ENCODE measurements around the gene STAM. TPM values are rescaled to one million over a fixed set of nuclear protein-coding genes. Genes with fewer than 3 reads are reported as not detected.

STAM gene
- polyA plus RNA-seq, 1 donor (not counting 4 experiments of a cell fraction or from before 2014, with no cell fraction given): 34.1 TPM

GRCh38 chr10:17637869-17638268, 6.1 kb upstream of the STAM start:
- no peak for TF ChIP-seq CTCF (optimal IDR thresholded peaks at IDR 0.05 in 1 of 3, IDR thresholded peaks at IDR 0.05 in 1 of 3, conservative IDR thresholded peaks at IDR 0.05 in 1 of 3; ENCODE audit: extremely low read depth in 1 of 3, insufficient read depth in 2 of 3, low read length in 3 of 3)
- no peak for TF ChIP-seq EZH2 (IDR thresholded peaks at IDR 0.05; ENCODE audit: low read length)
- no peak overlapping the region for H3K9ac ChIP-seq (ENCODE audit: control insufficient read depth, extremely low read depth, insufficient read depth, low read length)
- H3K4me1 ChIP-seq (ENCODE audit: control insufficient read depth, extremely low read depth, insufficient read depth, low read length): peaks cover 17% of the 10 kb centered on the region
- peak overlapping the region; percentile 48 for H3K4me2 ChIP-seq (ENCODE audit: control insufficient read depth, extremely low read depth, insufficient read depth, low read depth, low read length)
- H3K4me3 ChIP-seq (ENCODE audit: control insufficient read depth in 2 of 3, extremely low read depth in 1 of 3, insufficient read depth in 2 of 3, low read depth in 1 of 3, low read length in 3 of 3): no peak overlapping the region
- FAIRE-seq (peak; percentile 48), DNase-seq (ENCODE audit: low read depth, low spot score) (no peak)
- H3K27me3 ChIP-seq (ENCODE audit: control insufficient read depth, extremely low read depth, insufficient read depth, low read length): no peaks in the 10 kb centered on the region
- H2AFZ ChIP-seq (ENCODE audit: control insufficient read depth, low read length): peak overlapping the region; percentile 82
- H3K27ac ChIP-seq (ENCODE audit: control insufficient read depth, insufficient read depth, low read length): peak overlapping the region; percentile 5
- H4K20me1 ChIP-seq (ENCODE audit: control insufficient read depth, extremely low read depth, insufficient read depth, low read length): no peaks in the 10 kb centered on the region
- no peaks in the 10 kb centered on the region for H3K36me3 ChIP-seq (ENCODE audit: control insufficient read depth in 2 of 2, extremely low read depth in 1 of 2, insufficient read depth in 2 of 2, low read length in 2 of 2)
- H3K79me2 ChIP-seq (ENCODE audit: control insufficient read depth, insufficient read depth, low read length): peaks cover 16% of the 10 kb centered on the region
- dilution Hi-C loops (cut with MboI; ENCODE audit: extremely low pct_ligation_motif_present, low sequenced_read_pairs): no loop called here
- H3K9me1 ChIP-seq (ENCODE audit: control insufficient read depth, extremely low read depth, insufficient read depth, low read length): no peaks in the 10 kb centered on the region
- no peaks in the 10 kb centered on the region for H3K9me3 ChIP-seq (ENCODE audit: control insufficient read depth, low read depth, low read length)

GRCh38 chr10:17640331-17640816, 3.6 kb upstream of the STAM start:
- no peak for DNase-seq (ENCODE audit: low read depth, low spot score)
- H3K9me3 ChIP-seq (ENCODE audit: control insufficient read depth, low read depth, low read length): no peaks in the 10 kb centered on the region
- TF ChIP-seq CTCF (optimal IDR thresholded peaks at IDR 0.05 in 1 of 3, IDR thresholded peaks at IDR 0.05 in 1 of 3, conservative IDR thresholded peaks at IDR 0.05 in 1 of 3; ENCODE audit: extremely low read depth in 1 of 3, insufficient read depth in 2 of 3, low read length in 3 of 3) (no peak), EZH2 (IDR thresholded peaks at IDR 0.05; ENCODE audit: low read length) (no peak)
- H3K27ac ChIP-seq (ENCODE audit: control insufficient read depth, insufficient read depth, low read length): no peak overlapping the region
- H3K9me1 ChIP-seq (ENCODE audit: control insufficient read depth, extremely low read depth, insufficient read depth, low read length): no peaks in the 10 kb centered on the region
- no peak overlapping the region for H2AFZ ChIP-seq (ENCODE audit: control insufficient read depth, low read length)
- no peak overlapping the region for H3K4me3 ChIP-seq (ENCODE audit: control insufficient read depth in 2 of 3, extremely low read depth in 1 of 3, insufficient read depth in 2 of 3, low read depth in 1 of 3, low read length in 3 of 3)
- dilution Hi-C loops (cut with MboI; ENCODE audit: extremely low pct_ligation_motif_present, low sequenced_read_pairs): no loop called here
- peaks cover 19% of the 10 kb centered on the region for H3K4me1 ChIP-seq (ENCODE audit: control insufficient read depth, extremely low read depth, insufficient read depth, low read length)
- H3K9ac ChIP-seq (ENCODE audit: control insufficient read depth, extremely low read depth, insufficient read depth, low read length): no peak overlapping the region
- no peak for FAIRE-seq
- no peak overlapping the region for H3K4me2 ChIP-seq (ENCODE audit: control insufficient read depth, extremely low read depth, insufficient read depth, low read depth, low read length)
- H3K36me3 ChIP-seq (ENCODE audit: control insufficient read depth in 2 of 2, extremely low read depth in 1 of 2, insufficient read depth in 2 of 2, low read length in 2 of 2): no peaks in the 10 kb centered on the region
- H3K79me2 ChIP-seq (ENCODE audit: control insufficient read depth, insufficient read depth, low read length): peaks cover 30% of the 10 kb centered on the region
- no peaks in the 10 kb centered on the region for H3K27me3 ChIP-seq (ENCODE audit: control insufficient read depth, extremely low read depth, insufficient read depth, low read length)
- H4K20me1 ChIP-seq (ENCODE audit: control insufficient read depth, extremely low read depth, insufficient read depth, low read length): no peaks in the 10 kb centered on the region

Data from keratinocyte (primary cell).